ENCODE measurements around the gene PDE2A. TPM values are rescaled to one million over a fixed set of nuclear protein-coding genes. Genes with fewer than 3 reads are reported as not detected.

PDE2A gene
- total and polyA plus RNA-seq, 2 of the 4 experiments (the other 2 are of a cell fraction), result 0.02 TPM; not detected in 1

DNA sequence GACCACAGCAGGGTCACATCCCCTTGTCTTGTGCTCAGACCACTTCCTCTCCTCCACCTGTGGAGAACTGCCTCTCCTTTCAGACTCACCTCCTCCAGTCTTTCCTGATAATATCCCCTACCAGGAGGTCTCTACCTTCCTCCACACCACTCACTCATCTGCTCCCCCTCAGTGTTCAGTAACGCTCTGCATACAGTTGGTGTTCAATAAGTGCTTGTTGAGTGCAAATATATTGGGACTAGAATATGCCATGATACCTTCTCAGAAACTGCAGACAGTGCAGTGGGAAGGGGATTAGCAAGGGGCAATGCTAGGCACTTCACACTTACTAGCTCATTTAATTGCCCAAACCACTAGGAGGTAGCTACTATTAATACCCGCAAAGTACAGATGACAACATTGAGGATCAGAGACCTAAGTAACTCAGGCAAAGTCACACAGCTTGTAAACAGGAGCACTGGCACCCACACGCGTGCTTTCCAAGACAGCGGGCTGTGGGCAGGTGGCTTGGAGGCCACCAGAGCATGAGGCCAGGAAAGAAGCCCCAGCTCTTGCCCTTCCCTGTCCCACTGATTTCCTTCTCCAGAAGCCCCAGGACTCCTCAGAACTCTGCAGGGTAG, 8.1 kb upstream of the PDE2A start:
- no TSS peak for BruUV-seq (replicated peaks)
- POLR2A ChIA-PET (ENCODE audit: unreplicated experiment), result no interaction called here
- Histone ChIP-seq H3K4me3 (ENCODE audit: insufficient read depth, low read depth, low read length) (no peak overlapping the region), H3K79me1 (ENCODE audit: low read depth in 1 of 2, low read length in 2 of 2) (no peaks in the 10 kb centered on the region; a peak in 1 of 4 replicates), H3K23ac (ENCODE audit: low read depth, low read length) (no peak overlapping the region), H4K8ac (ENCODE audit: low read depth in 2 of 2, low read length in 2 of 2) (no peak overlapping the region), H2AFZ (replicated peaks; ENCODE audit: low read length, poor library complexity) (no peak overlapping the region), H3K4me2 (ENCODE audit: low read depth, low read length) (no peak overlapping the region), H4K91ac (ENCODE audit: insufficient read depth, low read depth, low read length) (no peak overlapping the region), H3K27me3 (ENCODE audit: control insufficient read depth, insufficient read depth, low read length) (peaks cover 18% of the 10 kb centered on the region), H3K4ac (ENCODE audit: low read depth, low read length) (no peak overlapping the region), H4K5ac (ENCODE audit: low read depth, low read length) (no peak overlapping the region), H3K9me3 (ENCODE audit: control insufficient read depth, insufficient read depth, low read length) (no peaks in the 10 kb centered on the region), H2BK15ac (ENCODE audit: low read depth, low read length) (no peak overlapping the region), H4K20me1 (ENCODE audit: insufficient read depth, low read length) (peaks cover 49% of the 10 kb centered on the region), H2BK20ac (ENCODE audit: low read depth, low read length) (no peak overlapping the region), H3K9me1 (ENCODE audit: insufficient read depth, low read length) (no peaks in the 10 kb centered on the region), H2BK120ac (ENCODE audit: low read depth, low read length) (no peak overlapping the region), H2AK9ac (replicated peaks; ENCODE audit: low read depth, low read length, poor library complexity) (no peak overlapping the region), H3K36me3 (ENCODE audit: control insufficient read depth, insufficient read depth, low read length) (peaks cover 15% of the 10 kb centered on the region), H2BK5ac (ENCODE audit: low read depth, low read length, poor library complexity, severe bottlenecking) (no peak overlapping the region), H3K18ac (ENCODE audit: low read depth, low read length) (no peak overlapping the region), H3K9ac (ENCODE audit: low read depth, low read length) (no peak overlapping the region), H2AK5ac (ENCODE audit: low read depth, low read length) (no peak overlapping the region), H3K14ac (replicated peaks; ENCODE audit: low read depth, low read length) (no peak overlapping the region), H3K56ac (ENCODE audit: extremely low read depth, insufficient read depth, low read length) (no peak overlapping the region), H3K4me1 (ENCODE audit: control insufficient read depth, insufficient read depth, low read length) (peaks cover 2% of the 10 kb centered on the region; the same call in 1 of the 2 replicates), H3K27ac (ENCODE audit: insufficient read depth, low read length) (no peak overlapping the region)
- DNase-seq, result no peak
- ATAC-seq (ENCODE audit: low read depth), result no peak
- CTCF ChIA-PET, result interaction anchor here (0.6 kb wide), 1 partner anchor 1125 kb away, joined by 6 read pairs; no protein-coding TSS in a partner anchor
- no CpG with 5 or more reads among the region's 5 CpGs for WGBS, 2 experiments (ENCODE audit: extremely low coverage in 2 of 2, insufficient read length in 1 of 2)
- in situ Hi-C loops (cut with MboI; ENCODE audit: low sequenced_read_pairs) (loop anchor here (5.0 kb wide), 1 partner anchor 95 kb away; no protein-coding TSS in a partner anchor), dilution Hi-C loops (cut with HindIII; ENCODE audit: low sequenced_read_pairs, unreplicated experiment) (no loop called here), intact Hi-C loops (cut with micrococcal nuclease) (no loop called here)
- TF ChIP-seq CHD1 (IDR thresholded peaks at IDR 0.05; ENCODE audit: low read depth, low read length) (no peak), CTCF (conservative IDR thresholded peaks at IDR 0.05; ENCODE audit: low read depth, low read length) (no peak), RCOR1 (IDR thresholded peaks at IDR 0.05; ENCODE audit: insufficient replicate concordance, low read length) (no peak), MAFK (IDR thresholded peaks at IDR 0.05; ENCODE audit: low read depth, low read length) (no peak), RAD21 (IDR thresholded peaks at IDR 0.05; ENCODE audit: low read length) (no peak), MAZ (IDR thresholded peaks at IDR 0.05; ENCODE audit: borderline replicate concordance, low read depth, low read length) (no peak), BHLHE40 (IDR thresholded peaks at IDR 0.05; ENCODE audit: low read depth, low read length) (no peak), NFE2L2 (IDR thresholded peaks at IDR 0.05; ENCODE audit: low read depth, low read length) (no peak), ELK1 (IDR thresholded peaks at IDR 0.05; ENCODE audit: borderline replicate concordance, low read depth, low read length) (no peak), SMC3 (IDR thresholded peaks at IDR 0.05; ENCODE audit: low read depth, low read length) (no peak)
- TF ChIP-seq, protein P1, sequence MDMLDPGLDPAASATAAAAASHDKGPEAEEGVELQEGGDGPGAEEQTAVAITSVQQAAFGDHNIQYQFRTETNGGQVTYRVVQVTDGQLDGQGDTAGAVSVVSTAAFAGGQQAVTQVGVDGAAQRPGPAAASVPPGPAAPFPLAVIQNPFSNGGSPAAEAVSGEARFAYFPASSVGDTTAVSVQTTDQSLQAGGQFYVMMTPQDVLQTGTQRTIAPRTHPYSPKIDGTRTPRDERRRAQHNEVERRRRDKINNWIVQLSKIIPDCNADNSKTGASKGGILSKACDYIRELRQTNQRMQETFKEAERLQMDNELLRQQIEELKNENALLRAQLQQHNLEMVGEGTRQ (IDR thresholded peaks at IDR 0.05; ENCODE audit: low read depth, low read length), result no peak

Measured in IMR-90 (cell line).